ENCODE results near the gene PRKG1.
A peak's percentile ranks its signal among the peaks of the same experiment; 100 is the strongest.
"Not testable (repeated sequence)": the region's sequence is repeated elsewhere in the genome, so short reads cannot be mapped to it uniquely, and the experiment has no call there.

Gene PRKG1

DNA sequence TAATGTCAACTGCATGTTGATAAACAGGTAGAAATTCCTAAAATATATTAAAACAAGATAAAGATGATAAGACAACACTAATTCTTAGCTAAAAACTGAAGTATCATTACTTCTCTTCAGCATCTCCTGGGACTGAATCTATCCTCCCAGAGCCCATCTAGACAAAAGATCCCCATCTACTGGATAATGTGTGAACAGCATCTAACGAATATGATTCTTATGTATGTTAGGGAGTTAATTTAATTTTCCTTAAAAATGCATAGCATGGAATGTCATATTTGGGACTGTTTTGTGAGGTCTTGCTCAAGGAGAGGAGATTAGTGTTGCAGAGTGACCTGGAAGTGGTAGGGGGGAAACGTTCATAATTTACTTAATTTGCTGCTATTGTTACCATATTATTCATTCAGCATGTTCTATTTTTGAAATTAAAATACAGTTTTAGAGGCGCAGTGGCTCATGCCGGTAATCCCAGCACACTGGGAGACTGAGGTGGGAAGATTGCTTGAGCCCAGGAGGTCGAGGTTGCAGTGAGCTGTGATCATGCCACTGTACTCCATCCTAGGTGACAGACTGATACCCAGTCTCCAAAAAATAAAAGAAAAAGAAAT, 930.2 kb downstream of the PRKG1 start:
- peak in 4 of 42 donors; percentile 1 to 16 (median 12) for DNase-seq
- intact Hi-C loops (cut with DNase I), result no loop called here

DNA sequence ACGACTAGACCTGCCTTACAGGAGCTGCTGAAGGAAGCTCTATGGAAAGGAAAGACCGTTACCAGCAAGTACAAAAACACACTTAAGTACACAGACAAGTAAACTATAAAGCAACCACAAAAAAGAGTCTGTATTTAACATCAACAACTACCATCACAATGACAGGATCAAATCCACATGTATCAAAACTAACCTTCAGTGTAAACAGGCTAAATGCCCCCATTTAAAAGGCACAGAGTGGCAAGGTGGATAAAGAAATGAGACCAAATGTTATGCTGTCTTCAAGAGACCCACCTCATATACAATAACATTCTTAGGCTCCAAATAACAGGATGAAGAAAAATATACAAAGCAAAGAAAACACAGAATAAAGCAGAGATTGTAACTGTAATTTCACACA, 932.8 kb downstream of the PRKG1 start:
- no peak for DNase-seq
- intact Hi-C loops (cut with DNase I), result no loop called here

DNA sequence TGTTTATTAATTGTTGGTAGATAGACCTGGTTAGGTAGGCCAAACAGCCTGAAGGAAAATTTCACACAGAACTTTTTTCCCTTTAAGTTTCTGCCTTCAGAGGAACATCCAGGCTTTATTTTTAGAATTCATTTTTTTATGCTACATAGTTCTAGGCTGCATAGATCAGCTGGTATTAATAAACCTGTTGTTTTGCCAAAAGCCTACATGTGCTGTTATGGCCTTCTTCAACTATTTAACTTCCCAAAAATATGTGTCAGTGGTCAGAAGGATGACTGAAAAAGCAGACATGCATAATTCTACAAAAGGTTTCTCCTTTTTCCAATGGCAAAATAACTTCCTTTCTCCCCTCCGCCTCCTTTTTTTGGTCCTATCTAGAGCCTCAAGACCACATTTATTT, 936.8 kb downstream of the PRKG1 start:
- DNase-seq, result no peak
- intact Hi-C loops (cut with DNase I), result no loop called here

DNA sequence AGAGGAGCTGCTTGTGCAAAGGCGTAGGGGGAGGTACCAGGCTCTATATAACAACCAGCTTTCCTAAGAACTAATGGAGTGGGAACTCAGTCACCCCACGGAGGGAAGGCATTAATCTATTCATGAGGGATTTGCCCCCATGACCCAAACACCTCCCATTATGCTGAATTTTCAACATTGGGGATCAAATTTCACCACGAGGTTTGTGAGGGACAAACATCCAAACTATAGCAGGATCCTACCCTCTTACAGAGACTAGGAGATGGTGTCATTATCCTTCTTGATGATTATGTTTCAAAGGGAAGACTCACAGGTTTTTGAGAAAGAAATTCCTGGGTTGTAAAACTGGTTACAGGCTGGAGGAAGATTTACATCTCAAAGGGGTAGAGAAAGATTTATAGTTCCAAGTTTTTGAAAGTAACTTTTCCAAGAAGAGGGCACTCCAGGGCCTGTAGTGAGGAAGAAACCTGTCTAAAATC, 944.8 kb downstream of the PRKG1 start:
- no peak for DNase-seq
- intact Hi-C loops (cut with DNase I), result no loop called here

DNA sequence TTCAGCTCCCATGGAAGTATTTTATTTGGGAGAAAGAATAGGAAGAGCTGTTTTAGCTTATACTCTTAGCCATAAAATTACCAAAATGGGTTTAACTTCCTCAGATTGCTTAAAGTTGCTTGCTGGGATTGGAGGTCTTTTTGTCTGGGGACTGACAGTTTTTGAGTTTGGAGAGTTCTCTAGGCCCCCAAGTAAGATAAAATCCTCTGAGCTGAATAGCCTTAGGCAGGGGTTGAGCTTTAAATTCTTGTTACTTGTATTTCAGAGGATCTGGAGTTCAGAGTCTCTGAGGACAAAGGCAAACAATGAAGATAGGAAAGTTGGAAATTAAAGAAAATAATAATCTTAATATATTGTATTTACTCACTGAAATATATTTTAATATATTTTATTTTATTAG, 945.4 kb downstream of the PRKG1 start:
- intact Hi-C loops (cut with DNase I), result no loop called here
- DNase-seq, result no peak

DNA sequence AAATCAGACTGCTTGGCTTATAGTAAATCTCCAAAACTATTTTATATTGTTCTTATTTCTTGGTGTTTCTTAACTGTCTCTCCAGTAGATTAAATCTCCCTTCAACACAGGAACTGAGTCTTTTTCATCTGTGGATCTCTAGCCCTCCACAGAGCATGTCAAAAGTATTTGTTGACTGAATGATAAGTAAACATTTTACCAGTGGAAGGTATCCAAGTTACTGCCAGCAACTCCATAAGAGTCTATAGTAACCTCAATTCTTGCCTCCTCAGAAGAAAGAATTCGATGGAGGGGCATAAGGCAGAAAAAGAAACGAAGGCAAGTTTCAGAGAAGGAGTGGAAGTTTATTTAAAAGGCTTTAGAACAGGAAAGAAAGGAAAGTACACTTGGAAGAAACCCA, 945.9 kb downstream of the PRKG1 start:
- no peak for DNase-seq
- intact Hi-C loops (cut with DNase I), result no loop called here

DNA sequence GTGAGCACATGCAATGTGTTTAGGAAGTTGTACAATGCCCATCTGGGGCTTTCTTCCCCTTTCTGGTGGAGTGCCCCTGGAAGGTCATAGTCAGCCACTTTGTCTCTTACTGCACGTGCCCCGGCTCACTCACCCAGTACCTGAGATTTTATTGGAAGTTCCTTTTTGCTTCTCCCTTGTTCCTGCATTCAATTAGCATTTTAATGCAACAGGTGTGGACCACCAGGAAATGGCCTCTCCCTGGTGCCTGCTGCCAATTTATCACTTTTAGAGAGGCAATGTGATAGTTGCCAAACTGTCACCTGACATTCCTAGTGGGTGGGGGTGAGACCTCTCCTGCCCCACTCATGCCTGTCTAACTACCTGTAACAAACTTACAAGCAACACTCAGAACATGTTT, 946.4 kb downstream of the PRKG1 start:
- intact Hi-C loops (cut with DNase I), result no loop called here
- DNase-seq, result no peak

DNA sequence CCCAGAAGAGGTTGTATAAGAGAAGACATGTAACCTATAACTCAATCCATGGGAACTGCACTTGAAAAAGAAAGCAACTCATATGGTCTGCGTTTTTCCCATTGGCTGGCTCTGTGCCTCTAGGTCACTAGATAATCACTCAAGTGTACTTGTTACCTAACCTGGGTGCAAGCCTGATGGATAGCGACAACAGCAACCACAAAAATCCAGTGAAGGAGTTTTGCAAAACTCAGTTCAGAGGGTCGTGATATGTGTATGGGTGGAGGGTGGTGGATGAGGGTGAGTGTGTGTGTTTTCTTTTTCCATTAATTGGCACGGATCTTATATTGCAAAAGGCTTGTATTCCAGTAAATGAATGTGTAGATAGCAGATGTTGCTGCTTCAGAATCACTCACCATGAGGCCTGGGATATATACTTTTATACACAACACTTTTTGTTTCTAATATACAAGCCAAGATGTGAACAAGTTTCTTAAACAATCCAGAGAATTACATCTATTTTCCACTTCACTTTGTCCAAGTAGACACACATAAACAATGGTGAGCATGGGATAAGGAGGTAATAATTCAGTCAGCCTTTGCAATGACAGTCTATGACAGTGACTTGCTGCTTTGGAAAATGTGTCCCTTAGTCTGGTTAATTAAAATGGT, 952.9 kb downstream of the PRKG1 start:
- intact Hi-C loops (cut with DNase I), result no loop called here

DNA sequence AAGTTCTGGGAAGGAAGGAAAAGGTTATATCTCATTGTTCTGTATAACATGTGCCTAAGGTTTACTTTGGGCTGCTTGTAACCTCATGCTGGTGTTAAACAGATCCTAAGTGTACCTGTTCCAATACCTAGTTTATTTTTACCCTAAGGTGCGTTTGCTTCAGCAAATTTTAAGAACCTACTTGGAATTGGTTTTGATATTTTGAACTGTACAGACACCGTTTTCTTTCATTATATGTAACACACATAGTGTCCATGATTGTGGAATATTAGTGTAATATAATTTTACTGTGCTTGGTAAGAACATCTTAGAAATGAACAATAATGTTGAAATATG, 954.2 kb downstream of the PRKG1 start:
- intact Hi-C loops (cut with DNase I), result no loop called here

More for the DNA sequence above, 952.9 kb downstream of the PRKG1 start:
- DNase-seq, result no peak

DNA sequence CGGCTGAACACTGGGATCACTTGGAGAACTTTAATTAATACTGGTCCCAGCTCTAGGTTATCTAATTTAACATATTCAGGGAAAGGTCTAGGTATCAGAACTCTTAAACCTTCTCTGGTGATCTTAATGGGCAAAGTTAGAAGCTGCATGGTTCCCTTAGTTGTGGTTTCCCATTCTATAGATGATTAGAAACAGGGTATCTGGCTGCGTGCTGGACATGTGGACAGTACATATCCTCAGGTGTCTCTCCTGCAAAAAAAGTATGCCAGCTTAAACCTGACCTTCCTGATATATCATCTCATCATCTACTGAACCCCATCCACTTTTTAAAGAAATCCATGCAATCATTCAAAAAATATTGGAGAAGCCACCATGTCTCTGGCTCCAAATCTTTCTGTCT, 955.3 kb downstream of the PRKG1 start:
- no peak for DNase-seq
- intact Hi-C loops (cut with DNase I), result no loop called here

More for the DNA sequence above, 954.2 kb downstream of the PRKG1 start:
- DNase-seq, result no peak

DNA sequence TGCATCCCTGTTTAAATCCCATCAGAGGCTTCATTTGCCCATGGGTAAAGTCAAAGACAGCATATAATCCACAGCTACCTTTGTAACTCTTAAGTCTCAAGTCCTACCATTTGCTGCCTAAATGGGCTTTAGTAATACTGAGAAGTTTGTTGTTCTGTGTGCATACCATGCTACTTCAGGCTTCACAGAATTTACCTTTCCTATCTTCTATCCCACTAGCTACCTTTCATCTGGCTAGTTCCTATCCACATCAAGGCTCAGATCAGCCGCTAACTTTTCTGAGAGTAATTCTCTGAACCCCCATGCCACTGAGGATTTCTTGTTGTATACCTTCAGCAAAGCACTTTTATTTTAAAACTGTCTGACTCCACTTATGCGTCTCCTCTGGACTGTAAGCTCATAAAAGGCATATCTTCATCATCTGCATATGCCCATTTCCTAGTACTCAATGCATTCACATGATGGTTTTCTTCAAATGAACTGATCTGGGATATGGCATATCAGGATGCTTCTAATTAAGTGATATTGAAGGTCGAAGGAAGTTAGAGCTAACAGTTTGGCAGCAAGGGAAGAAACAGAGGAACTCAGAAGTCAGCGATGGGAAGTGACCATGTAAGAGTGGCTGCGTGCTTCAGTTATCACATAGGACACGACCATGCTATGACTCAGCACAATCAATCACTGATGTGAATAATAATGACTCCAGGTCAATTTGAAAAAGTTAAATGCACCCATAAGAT, 955.9 kb downstream of the PRKG1 start:
- intact Hi-C loops (cut with DNase I), result no loop called here
- no peak for DNase-seq

DNA sequence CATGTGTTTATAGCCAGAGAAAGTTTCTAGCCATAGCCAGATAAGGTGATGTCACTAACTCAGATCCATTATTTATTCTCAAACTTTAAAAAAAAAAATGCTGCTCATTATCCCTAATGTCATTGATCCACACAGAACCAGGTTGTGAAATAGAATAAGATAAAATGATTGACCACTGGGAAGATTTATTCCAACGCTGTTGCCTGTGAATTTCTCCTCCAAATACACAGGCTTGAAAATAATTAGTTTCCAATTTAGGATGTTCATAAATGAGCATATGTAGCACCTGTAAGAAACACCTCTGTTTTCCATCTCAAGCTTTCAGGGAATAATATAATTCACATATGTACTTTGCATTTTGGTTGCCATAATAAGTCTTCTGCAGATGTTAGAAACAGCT, 956.7 kb downstream of the PRKG1 start:
- intact Hi-C loops (cut with DNase I), result no loop called here
- DNase-seq, result no peak

DNA sequence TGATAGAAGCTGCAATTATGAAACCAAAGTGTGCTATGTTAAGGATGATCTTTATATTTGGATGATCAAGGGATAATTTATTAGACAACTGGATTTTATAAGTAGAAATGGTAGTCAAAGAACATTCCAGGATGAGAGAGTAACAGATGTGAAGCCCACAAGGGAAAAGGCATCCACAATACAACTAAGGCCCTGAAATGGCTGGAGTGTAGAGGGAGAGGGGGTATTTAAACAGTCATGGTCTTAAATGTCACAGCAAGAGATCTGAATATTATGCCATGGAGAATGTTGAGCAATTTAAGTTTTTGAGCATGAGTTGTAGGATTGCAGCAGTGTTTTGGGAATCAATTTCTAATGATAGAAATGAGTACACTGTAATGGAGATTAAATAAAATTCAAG, 957.5 kb downstream of the PRKG1 start:
- no peak for DNase-seq
- intact Hi-C loops (cut with DNase I), result no loop called here

DNA sequence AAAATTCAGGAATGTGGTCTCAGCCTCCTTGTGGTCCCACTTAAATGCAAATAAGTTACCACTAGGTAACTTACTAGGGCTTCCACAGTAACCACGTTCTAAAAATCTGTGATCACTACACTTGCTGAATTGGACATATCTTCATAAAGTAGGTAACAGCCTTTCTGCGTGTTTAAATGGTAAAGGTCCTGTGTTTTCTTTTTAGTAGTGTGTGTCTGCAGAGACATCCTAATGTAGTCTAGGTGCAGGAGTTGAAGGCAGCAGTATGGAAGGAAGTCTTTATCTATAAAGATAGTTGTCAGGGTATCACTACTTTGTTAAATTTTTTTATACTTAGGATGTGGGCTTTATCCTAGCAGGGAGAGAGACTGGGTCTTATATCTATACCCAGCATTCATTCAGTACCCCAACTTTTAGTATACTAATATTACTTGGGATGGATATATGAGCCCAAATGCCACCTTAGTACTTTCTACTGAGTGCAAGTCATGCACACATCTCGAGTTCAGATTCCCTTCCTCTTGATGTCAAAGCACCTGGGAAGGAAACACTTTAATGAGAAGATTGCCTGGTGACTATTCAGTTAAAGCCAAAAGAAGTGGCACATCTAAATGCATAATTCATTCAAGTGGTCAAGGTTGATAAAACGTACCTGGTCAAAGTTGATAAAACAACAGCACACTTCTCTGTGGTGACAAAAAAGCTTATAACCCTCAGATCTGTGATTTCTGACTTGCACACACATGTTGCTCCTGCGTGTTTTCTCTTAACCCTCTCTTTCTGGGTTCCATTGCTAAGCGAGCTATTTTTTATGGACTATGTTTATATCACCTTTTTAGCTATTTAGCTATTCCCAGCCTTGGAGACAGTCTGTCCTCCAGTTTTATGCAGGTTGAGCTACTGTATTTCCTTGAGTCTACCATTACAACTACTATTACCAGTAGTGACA, 958.7 kb downstream of the PRKG1 start:
- intact Hi-C loops (cut with DNase I), result no loop called here
- no peak for DNase-seq

DNA sequence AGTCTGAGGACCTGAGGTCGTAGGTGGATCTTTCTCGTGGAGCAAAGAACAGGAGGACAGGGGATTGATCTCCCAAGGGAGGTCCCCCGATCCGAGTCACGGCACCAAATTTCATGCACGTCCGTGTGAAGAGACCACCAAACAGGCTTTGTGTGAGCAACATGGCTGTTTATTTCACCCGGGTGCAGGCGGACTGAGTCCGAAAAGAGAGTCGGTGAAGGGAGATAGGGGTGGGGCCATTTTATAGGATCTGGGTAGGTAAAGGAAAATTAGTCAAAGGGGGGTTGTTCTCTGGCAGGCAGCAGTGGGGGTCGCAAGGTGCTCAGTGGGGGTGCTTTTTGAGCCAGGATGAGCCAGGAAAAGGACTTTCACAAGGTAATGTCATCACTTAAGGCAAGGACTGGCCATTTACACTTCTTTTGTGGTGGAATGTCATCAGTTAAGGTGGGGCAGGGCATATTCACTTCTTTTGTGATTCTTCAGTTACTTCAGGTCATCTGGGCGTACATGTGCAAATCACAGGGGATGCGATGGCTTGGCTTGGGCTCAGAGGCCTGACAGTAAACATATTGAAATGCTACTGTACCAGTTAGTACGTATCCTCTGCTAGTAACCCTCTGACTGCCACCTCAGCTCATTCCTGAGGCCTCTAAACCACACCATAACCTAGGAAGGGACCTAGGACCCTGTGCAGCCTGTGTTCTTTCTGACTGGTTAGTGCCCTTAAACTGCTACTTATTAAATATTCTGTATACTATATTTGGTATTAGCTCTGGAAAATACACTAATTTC, 964.9 kb downstream of the PRKG1 start:
- intact Hi-C loops (cut with DNase I); DNase-seq: not testable (repeated sequence)

DNA sequence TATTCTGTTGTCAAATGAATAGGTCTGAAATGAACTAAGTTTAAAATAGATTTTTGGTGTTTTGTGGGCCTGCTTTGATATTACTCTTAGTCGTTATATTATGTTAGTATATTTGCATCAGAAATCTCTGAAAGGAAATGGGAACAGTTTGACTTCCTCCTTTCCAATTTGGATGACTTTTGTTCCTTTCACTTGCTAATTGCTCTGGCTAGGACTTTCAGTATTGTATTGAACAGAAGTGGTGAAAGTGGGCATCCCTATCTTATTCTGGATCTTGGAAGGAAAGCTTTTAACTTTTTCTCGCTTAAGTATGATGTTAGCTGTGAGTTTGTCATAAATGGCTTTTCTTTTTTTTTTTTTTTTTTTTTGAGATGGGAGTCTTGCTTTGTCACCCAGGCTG, 966.2 kb downstream of the PRKG1 start:
- intact Hi-C loops (cut with DNase I), result no loop called here
- no peak for DNase-seq

DNA sequence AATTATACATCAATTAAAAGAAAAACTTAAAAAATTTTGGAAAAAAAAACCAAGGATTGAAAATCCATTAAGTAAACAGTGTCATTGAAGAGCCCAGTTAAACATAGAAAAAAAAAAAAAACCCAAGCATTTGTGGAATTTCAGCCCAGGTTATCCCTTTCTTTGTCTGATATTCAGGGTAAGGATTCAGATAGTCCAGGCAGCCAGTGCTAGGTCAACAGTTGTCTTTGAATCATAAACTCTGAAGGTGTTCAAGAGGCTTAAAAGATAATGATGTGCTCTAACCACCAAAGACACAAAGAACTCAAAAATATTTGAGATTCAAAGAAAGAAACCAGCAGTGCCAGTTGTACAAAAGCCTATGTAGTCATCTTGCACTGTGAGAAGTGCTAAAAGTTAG, 969.5 kb downstream of the PRKG1 start:
- DNase-seq, result no peak
- intact Hi-C loops (cut with DNase I), result no loop called here

DNA sequence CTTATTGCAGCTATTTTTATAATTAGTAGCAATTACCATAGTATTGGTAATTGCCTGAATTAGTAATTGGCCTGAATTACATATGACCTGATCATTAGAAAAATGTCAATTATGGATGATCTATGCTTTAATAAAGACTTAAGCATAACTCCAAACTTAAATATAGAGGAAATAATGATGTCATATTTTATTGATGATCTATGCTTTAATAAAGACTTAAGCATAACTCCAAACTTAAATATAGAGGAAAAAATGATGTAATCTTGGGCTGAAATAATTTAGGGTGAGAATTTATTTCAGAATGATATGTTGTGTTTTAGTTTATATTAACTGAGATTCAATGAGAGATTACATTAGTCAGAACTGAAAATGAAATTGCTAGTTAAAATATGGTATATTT, 973.8 kb downstream of the PRKG1 start:
- intact Hi-C loops (cut with DNase I), result no loop called here
- no peak for DNase-seq

All from head of caudate nucleus (tissue), 42 donors.